Astrocyte (in vitro differentiated cells and primary cell): ENCODE measurements around the gene EDA.

Source experiments
- EZH2 ChIP-seq: IDR thresholded peaks from 2 replicates; pipeline ENCODE4 v1.6.1; 2012; ENCODE audit warnings: mild to moderate bottlenecking, low read length, inconsistent platforms; ENCODE audit not compliant: insufficient read depth
- TF ChIP-seq, protein P1 (sequence below): IDR thresholded peaks from 2 replicates; pipeline ENCODE4 v1.5.1; 2011; ENCODE audit warnings: low read depth, mild to moderate bottlenecking, inconsistent platforms, low read length, moderate library complexity; ENCODE audit not compliant: insufficient read depth

DNA sequence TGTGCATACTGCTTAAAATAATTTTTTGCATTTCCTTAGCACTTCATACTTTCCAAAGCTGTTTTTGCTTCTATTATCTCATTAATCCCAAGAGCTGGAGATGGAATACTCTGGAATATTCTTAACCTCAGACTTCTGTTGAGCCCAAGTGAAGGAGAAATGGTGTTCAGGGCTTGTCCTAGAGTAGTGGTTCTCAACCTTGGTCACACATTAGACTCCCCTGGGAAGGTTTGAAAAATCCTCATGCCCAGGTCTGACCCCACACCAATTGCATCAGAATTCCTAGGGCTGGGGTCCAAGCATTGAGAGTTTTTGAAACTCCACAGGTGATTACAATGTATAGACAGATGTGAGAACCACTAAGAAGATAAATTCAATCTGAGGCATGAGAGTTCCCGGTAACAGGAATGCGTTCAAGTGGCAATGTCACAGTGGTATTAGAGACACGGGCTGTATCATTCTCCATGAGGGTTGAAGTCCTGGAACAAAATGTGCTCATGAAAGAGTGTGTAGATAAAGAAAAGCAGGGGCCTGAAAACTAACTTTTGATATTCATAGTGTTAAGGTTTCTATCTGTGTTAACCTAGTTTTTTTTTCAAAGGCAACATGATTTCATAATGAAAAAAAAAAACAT lies 385.9 kb downstream of the EDA start:
- TF ChIP-seq, protein P1, sequence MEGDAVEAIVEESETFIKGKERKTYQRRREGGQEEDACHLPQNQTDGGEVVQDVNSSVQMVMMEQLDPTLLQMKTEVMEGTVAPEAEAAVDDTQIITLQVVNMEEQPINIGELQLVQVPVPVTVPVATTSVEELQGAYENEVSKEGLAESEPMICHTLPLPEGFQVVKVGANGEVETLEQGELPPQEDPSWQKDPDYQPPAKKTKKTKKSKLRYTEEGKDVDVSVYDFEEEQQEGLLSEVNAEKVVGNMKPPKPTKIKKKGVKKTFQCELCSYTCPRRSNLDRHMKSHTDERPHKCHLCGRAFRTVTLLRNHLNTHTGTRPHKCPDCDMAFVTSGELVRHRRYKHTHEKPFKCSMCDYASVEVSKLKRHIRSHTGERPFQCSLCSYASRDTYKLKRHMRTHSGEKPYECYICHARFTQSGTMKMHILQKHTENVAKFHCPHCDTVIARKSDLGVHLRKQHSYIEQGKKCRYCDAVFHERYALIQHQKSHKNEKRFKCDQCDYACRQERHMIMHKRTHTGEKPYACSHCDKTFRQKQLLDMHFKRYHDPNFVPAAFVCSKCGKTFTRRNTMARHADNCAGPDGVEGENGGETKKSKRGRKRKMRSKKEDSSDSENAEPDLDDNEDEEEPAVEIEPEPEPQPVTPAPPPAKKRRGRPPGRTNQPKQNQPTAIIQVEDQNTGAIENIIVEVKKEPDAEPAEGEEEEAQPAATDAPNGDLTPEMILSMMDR: no peak
- no peak for TF ChIP-seq EZH2
